ENCODE results near the gene ITPK1.

ITPK1 gene

GRCh38 chr14:93002851-93003298, 112.8 kb downstream of the ITPK1 start:
- Histone ChIP-seq H3K4me3 (ENCODE audit: low read length) (no peak overlapping the region), H3K36me3 (replicated peaks; ENCODE audit: insufficient read depth, low read length) (no peaks in the 10 kb centered on the region), H3K4me2 (ENCODE audit: low read depth, low read length) (no peak overlapping the region), H3K79me2 (ENCODE audit: low read length) (no peaks in the 10 kb centered on the region), H3K9me3 (replicated peaks; ENCODE audit: insufficient read depth, low read length) (no peaks in the 10 kb centered on the region), H3K9ac (ENCODE audit: low read length) (no peak overlapping the region), H2AFZ (ENCODE audit: low read length) (no peak overlapping the region), H3K4me1 (ENCODE audit: low read length) (no peaks in the 10 kb centered on the region), H3F3A (ENCODE audit: insufficient read depth, low read length) (no peaks in the 10 kb centered on the region), H3K27me3 (replicated peaks; ENCODE audit: insufficient read depth, low read length) (no peaks in the 10 kb centered on the region), H3K27ac (ENCODE audit: low read length) (no peak overlapping the region), H4K20me1 (ENCODE audit: insufficient read depth, low read length) (no peaks in the 10 kb centered on the region), H3K9me2 (replicated peaks; ENCODE audit: insufficient read depth, low read length) (no peaks in the 10 kb centered on the region)
- no peak for DNase-seq
- TF ChIP-seq EZH2phosphoT487 (IDR thresholded peaks at IDR 0.05; ENCODE audit: low read length) (no peak), CTCF (IDR thresholded peaks at IDR 0.05; ENCODE audit: low read length) (no peak), EZH2 (optimal IDR thresholded peaks at IDR 0.05; ENCODE audit: low read depth, low read length) (no peak)

- Histone ChIP-seq H3K9ac (ENCODE audit: low read length) (no peak overlapping the region), H4K20me1 (ENCODE audit: insufficient read depth, low read length) (no peaks in the 10 kb centered on the region), H3K4me1 (ENCODE audit: low read length) (no peaks in the 10 kb centered on the region), H3K27me3 (replicated peaks; ENCODE audit: insufficient read depth, low read length) (no peaks in the 10 kb centered on the region), H3K9me2 (replicated peaks; ENCODE audit: insufficient read depth, low read length) (no peaks in the 10 kb centered on the region), H3K9me3 (replicated peaks; ENCODE audit: insufficient read depth, low read length) (no peaks in the 10 kb centered on the region), H3K4me2 (ENCODE audit: low read depth, low read length) (no peak overlapping the region), H3K27ac (ENCODE audit: low read length) (no peak overlapping the region), H3F3A (ENCODE audit: insufficient read depth, low read length) (no peaks in the 10 kb centered on the region), H2AFZ (ENCODE audit: low read length) (no peak overlapping the region), H3K4me3 (ENCODE audit: low read length) (no peak overlapping the region), H3K79me2 (ENCODE audit: low read length) (no peaks in the 10 kb centered on the region), H3K36me3 (replicated peaks; ENCODE audit: insufficient read depth, low read length) (no peaks in the 10 kb centered on the region)
- TF ChIP-seq EZH2 (optimal IDR thresholded peaks at IDR 0.05; ENCODE audit: low read depth, low read length) (no peak), CTCF (IDR thresholded peaks at IDR 0.05; ENCODE audit: low read length) (no peak), EZH2phosphoT487 (IDR thresholded peaks at IDR 0.05; ENCODE audit: low read length) (no peak)
- no peak for DNase-seq
These were observed 113.7 kb downstream of the ITPK1 start for GRCh38 chr14:93002049-93002448.

- Histone ChIP-seq H3K27me3 (replicated peaks; ENCODE audit: insufficient read depth, low read length) (no peaks in the 10 kb centered on the region), H3K9me2 (replicated peaks; ENCODE audit: insufficient read depth, low read length) (no peaks in the 10 kb centered on the region), H2AFZ (ENCODE audit: low read length) (no peak overlapping the region), H3K4me1 (ENCODE audit: low read length) (no peaks in the 10 kb centered on the region), H3K79me2 (ENCODE audit: low read length) (no peaks in the 10 kb centered on the region), H3K36me3 (replicated peaks; ENCODE audit: insufficient read depth, low read length) (no peaks in the 10 kb centered on the region), H4K20me1 (ENCODE audit: insufficient read depth, low read length) (no peaks in the 10 kb centered on the region), H3K9me3 (replicated peaks; ENCODE audit: insufficient read depth, low read length) (no peaks in the 10 kb centered on the region), H3K4me3 (ENCODE audit: low read length) (no peak overlapping the region), H3K9ac (ENCODE audit: low read length) (no peak overlapping the region), H3F3A (ENCODE audit: insufficient read depth, low read length) (no peaks in the 10 kb centered on the region), H3K27ac (ENCODE audit: low read length) (no peak overlapping the region), H3K4me2 (ENCODE audit: low read depth, low read length) (no peak overlapping the region)
- TF ChIP-seq CTCF (IDR thresholded peaks at IDR 0.05; ENCODE audit: low read length), result no peak
- TF ChIP-seq EZH2phosphoT487 (IDR thresholded peaks at IDR 0.05; ENCODE audit: low read length), result no peak
- no peak for TF ChIP-seq EZH2 (optimal IDR thresholded peaks at IDR 0.05; ENCODE audit: low read depth, low read length)
- DNase-seq, result no peak
These were observed 116.8 kb downstream of the ITPK1 start for GRCh38 chr14:92998946-92999345.
